MV-4-11 (cell line): ENCODE data around the gene CNOT2.
"Not testable (repeated sequence)": the region's sequence is repeated elsewhere in the genome, so short reads cannot be mapped to it uniquely, and the experiment has no call there.

ENCODE experiments used
- DNase-seq: peaks from one replicate; lab custom pipeline; 2025; lab: John Stamatoyannopoulos, UW

CNOT2 gene

DNA sequence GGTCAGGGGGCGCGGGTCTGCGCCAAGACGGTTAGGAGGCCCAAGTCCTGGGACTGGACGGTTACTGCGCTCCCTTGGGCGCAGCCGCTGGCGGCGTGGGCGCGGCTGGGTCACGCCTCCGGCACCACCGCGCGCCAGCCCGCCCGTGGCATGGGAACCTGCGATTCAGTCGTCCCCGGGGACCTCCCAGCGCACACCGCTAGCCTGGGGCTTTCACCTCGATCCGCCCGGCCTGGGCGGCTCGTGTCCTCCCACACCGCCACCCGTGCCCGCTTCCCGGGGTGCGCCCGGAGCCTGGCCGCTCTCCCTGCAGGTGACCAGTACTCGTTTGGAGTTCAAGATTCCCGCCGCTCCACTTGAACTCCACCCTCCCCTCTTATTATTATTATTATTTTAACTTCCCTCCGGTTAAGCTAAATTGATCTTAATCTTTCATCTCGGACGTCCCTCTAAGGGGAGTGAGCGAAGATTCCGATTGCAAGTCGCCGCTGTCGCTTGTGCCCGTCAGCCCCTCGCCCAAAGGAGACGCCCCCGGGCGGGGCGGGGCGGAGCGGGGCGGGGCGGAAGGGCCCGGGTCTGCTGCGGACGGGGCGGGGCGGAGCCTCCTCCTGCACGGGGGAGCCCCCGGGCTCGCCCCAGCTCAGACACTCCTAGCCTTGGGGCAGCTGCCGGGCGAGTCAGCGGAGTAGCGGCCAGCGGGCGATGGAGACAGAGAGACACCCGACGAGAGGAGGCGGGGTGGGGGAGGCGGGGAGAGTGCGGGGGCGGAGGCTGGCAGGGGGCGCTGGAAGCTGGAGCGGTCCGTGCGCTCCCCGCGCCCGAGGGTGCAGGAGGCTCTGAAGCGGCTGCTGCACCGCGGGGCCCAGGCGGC lies 122.7 kb downstream of the CNOT2 start, which contains the start of gene KCNMB4:
Gene KCNMB4, plus strand, starts transcription at position 643 of the 871 bp plus-strand sequence. CDS start 445 bp downstream, outside the sequence.
- DNase-seq: no peak

DNA sequence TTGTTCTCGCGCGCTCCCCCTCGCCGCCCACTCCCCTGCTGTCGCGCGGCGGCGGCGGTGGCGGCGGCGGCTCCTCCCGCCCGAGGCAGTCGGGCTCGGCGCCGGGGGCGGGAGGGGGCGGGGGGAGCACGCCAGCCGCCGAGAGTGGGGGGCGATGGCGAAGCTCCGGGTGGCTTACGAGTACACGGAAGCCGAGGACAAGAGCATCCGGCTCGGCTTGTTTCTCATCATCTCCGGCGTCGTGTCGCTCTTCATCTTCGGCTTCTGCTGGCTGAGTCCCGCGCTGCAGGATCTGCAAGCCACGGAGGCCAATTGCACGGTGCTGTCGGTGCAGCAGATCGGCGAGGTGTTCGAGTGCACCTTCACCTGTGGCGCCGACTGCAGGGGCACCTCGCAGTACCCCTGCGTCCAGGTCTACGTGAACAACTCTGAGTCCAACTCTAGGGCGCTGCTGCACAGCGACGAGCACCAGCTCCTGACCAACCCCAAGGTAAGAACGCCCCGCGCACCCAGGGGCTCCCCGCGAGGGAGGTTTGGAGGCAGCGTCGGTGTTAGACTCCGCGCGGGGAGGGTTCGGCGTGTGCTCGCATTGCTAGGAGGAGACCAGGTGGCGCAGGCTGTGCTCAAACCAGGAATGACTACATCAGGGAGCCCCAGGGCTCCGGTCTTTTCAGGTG lies 123.5 kb downstream of the CNOT2 start:
- DNase-seq: no peak

GRCh38 chr12:70367258-70368141 lies 124.3 kb downstream of the CNOT2 start:
- no peak for DNase-seq

GRCh38 chr12:70372881-70373280 lies 129.6 kb downstream of the CNOT2 start:
- no peak for DNase-seq

DNA sequence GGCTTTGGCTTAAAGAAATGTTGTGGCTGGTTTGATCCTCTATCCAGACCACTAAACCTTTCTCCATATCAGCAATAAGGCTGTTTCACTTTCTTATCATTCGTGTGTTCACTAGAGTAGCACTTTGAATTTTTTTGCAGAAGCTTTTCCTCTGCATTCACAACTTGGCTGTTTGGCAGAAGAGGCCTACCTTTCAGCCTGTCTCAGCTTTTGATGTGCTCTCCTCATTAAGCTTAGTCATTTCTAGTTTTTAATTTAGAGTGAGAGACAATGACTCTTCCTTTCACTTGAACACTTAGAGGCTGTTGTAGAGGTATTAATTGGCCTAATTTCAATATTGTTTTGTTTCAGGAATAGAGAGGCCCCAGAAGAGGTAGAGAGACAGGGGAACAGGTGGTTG lies 136.6 kb downstream of the CNOT2 start:
- no peak for DNase-seq

- no peak for DNase-seq
Measured at GRCh38 chr12:70383484-70383883, 140.3 kb downstream of the CNOT2 start.

GRCh38 chr12:70383886-70384285 lies 140.7 kb downstream of the CNOT2 start:
- no peak for DNase-seq

- no peak for DNase-seq
Measured at GRCh38 chr12:70386771-70387170, 143.5 kb downstream of the CNOT2 start.

GRCh38 chr12:70389678-70390077 lies 146.4 kb downstream of the CNOT2 start:
- no peak for DNase-seq

- not testable (repeated sequence) for DNase-seq
Measured at GRCh38 chr12:70392631-70393030, 149.4 kb downstream of the CNOT2 start.

- no peak for DNase-seq
Measured at GRCh38 chr12:70393787-70394499, 150.7 kb downstream of the CNOT2 start.

DNA sequence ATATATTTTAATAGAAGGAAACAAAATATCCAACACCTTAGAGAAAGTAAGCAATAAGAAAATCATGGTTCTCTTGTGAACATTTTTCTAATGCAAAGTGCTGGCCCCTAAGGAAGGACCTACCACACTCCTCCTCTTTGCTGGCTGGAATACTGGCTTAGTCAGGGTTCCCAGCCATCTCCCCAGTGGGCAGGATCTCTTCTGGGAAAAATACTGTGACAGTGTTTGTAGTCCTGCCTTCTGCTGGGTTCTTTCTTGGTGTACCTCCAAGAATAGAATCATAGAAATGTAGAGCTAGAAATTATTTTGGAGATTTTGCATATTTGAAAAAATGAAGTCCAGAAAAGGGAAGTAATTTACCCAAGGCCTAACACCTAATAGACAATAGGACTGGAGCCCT lies 154.8 kb downstream of the CNOT2 start:
- no peak for DNase-seq

GRCh38 chr12:70398862-70399261 lies 155.6 kb downstream of the CNOT2 start:
- no peak for DNase-seq

DNA sequence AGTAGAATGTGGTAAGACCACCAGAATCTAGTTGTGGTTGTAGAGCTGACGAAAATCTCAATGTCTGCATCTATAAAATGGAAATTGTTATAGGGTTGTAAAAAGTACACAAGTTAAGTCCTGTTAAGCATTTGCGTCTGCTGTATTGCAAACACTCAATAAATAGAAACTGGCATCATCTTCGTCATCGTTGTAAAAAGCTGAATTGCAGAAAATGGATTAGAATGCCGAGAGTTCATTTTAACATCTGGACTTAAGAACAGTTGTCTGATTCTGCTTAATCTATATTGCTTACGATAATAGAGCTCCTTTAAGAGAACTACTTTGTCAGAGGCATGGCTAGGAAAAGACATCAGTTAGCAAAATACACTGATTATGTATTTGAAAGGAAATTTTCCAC lies 156.1 kb downstream of the CNOT2 start:
- no peak for DNase-seq

DNA sequence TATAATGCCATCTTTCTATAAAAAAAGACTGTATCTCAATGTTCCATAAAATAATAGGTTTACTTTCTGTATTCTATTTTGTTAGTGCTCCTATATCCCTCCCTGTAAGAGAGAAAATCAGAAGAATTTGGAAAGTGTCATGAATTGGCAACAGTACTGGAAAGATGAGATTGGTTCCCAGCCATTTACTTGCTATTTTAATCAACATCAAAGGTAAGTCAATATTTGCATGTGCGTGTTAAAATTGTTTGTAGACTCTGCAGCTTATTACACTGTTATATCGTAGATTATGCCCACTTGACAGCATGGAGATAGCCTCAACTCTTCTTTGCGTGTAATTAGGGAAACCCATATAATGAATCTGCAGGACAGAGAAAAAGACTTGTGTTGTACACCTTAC lies 156.9 kb downstream of the CNOT2 start:
- no peak for DNase-seq

DNA sequence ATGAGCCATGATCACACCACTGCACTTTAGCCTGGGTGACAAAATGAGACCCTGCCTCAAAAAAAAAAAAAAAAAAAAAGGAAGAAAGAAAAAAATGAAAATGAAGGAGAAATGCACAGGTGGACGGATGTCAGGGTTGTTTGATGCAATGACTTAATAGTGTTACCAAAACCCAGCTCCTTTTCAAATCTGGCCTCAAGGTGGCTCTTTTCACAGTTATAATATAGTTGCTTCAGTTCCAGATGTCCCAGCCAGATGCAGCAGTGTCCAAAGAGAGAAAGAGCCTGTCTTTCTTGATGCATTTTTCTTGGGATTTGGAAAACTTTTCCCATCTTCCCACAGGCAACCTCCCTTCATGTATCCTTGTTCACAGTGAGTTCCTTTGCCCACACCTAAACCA lies 159.4 kb downstream of the CNOT2 start:
- no peak for DNase-seq

DNA sequence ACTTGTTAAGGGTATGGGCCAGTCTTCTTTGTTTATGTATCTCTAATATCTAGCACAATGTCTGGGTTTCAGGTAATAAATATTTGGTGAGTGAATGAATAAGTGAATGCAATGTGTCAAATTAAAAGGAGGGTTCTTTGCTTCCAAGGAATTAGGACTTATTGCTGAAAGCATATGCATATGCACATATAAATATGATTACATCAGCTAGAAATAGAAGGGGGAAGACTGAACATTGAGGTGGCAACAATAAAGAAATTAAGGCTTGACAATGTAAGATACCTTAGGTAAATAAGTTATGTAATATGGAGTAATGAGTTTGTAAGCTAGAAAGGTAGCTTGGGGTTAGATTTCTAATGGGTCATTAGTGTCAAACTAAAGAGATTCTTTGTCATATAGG lies 160.6 kb downstream of the CNOT2 start:
- no peak for DNase-seq
